IgD-negative memory B cell (primary cell): ENCODE data around the gene GALNT18. TPM values are rescaled to one million over a fixed set of nuclear protein-coding genes. Genes with fewer than 3 reads are reported as not detected.
A peak's percentile ranks its signal among the peaks of the same experiment; 100 is the strongest.

Experiments used
- H3K27ac Mint-ChIP-seq, 3 donors: one replicate each; pipeline ENCODE4 v1.8.0; 2020 to 2022; ENCODE audit warnings: mild to moderate bottlenecking in 3 of 3, mixed read lengths in 3 of 3, moderate library complexity in 1 of 3
- H3K27me3 Mint-ChIP-seq: one replicate; pipeline ENCODE4 v1.8.0; 2021; ENCODE audit warnings: mixed read lengths
- H3K36me3 Mint-ChIP-seq: one replicate; pipeline ENCODE4 v1.8.0; 2020; ENCODE audit warnings: mild to moderate bottlenecking, mixed read lengths
- H3K4me1 Mint-ChIP-seq, 3 donors: one replicate each; pipeline ENCODE4 v1.8.0; 2020 to 2022; ENCODE audit warnings: mixed read lengths in 3 of 3, mild to moderate bottlenecking in 1 of 3
- H3K4me3 Mint-ChIP-seq, 4 donors: one replicate each; pipeline ENCODE4 v1.8.0; 2020 to 2022; ENCODE audit warnings: mild to moderate bottlenecking in 4 of 4, mixed read lengths in 4 of 4, moderate library complexity in 3 of 4
- H3K9me3 Mint-ChIP-seq, 3 donors: one replicate each; pipeline ENCODE4 v1.8.0; 2020 to 2021; ENCODE audit warnings: mixed read lengths in 3 of 3, mild to moderate bottlenecking in 1 of 3
- polyA plus RNA-seq: library from polyadenylated mRNA; unstranded; fragments of 300-500 nt; fragmentation: Illumina TruSeq; gene quantifications from one replicate; pipeline ENCODE4 v1.2.3, GENCODE V29; 2021

The GALNT18 gene
- polyA plus RNA-seq, 1 donor from 2014 or later = not detected

- H3K4me1 Mint-ChIP-seq = no peaks in the 10 kb centered on the region
- H3K27me3 Mint-ChIP-seq = no peaks in the 10 kb centered on the region
- H3K36me3 Mint-ChIP-seq = no peaks in the 10 kb centered on the region
- no peak overlapping the region for H3K27ac Mint-ChIP-seq
- H3K9me3 Mint-ChIP-seq = peaks cover 0 to 3% (median 2%) of the 10 kb centered on the region in 3 donors
- no peak overlapping the region for H3K4me3 Mint-ChIP-seq
These were observed 234.0 kb downstream of the GALNT18 start for GRCh38 chr11:11387622-11388305.

GRCh38 chr11:11387207-11387606 is 234.6 kb downstream of the GALNT18 start:
- no peak overlapping the region for H3K4me3 Mint-ChIP-seq
- peaks cover 0 to 3% (median 2%) of the 10 kb centered on the region in 3 donors for H3K9me3 Mint-ChIP-seq
- H3K4me1 Mint-ChIP-seq = no peaks in the 10 kb centered on the region
- H3K27me3 Mint-ChIP-seq = no peaks in the 10 kb centered on the region
- H3K36me3 Mint-ChIP-seq = no peaks in the 10 kb centered on the region
- no peak overlapping the region for H3K27ac Mint-ChIP-seq

- no peaks in the 10 kb centered on the region for H3K27me3 Mint-ChIP-seq
- no peak overlapping the region for H3K27ac Mint-ChIP-seq
- H3K4me3 Mint-ChIP-seq = peak overlapping the region in 1 of 4 donors; percentile 47
- H3K36me3 Mint-ChIP-seq = no peaks in the 10 kb centered on the region
- H3K9me3 Mint-ChIP-seq = peaks cover 0 to 3% (median 2%) of the 10 kb centered on the region in 3 donors
- no peaks in the 10 kb centered on the region for H3K4me1 Mint-ChIP-seq
These were observed 237.0 kb downstream of the GALNT18 start for GRCh38 chr11:11384829-11385228.

- Mint-ChIP-seq H3K27ac (no peak overlapping the region), H3K9me3 (peaks cover 0 to 3% (median 2%) of the 10 kb centered on the region in 3 donors), H3K36me3 (no peaks in the 10 kb centered on the region), H3K27me3 (no peaks in the 10 kb centered on the region), H3K4me3 (no peak overlapping the region), H3K4me1 (no peaks in the 10 kb centered on the region)
These were observed 237.8 kb downstream of the GALNT18 start for GRCh38 chr11:11383995-11384394.

GRCh38 chr11:11382858-11383532 is 238.8 kb downstream of the GALNT18 start:
- peaks cover 0 to 3% (median 2%) of the 10 kb centered on the region in 3 donors for H3K9me3 Mint-ChIP-seq
- no peaks in the 10 kb centered on the region for H3K4me1 Mint-ChIP-seq
- H3K27me3 Mint-ChIP-seq = no peaks in the 10 kb centered on the region
- no peaks in the 10 kb centered on the region for H3K36me3 Mint-ChIP-seq
- no peak overlapping the region for H3K27ac Mint-ChIP-seq
- H3K4me3 Mint-ChIP-seq = no peak overlapping the region

GRCh38 chr11:11381471-11382105 is 240.2 kb downstream of the GALNT18 start:
- Mint-ChIP-seq H3K9me3 (peaks cover 0 to 3% (median 2%) of the 10 kb centered on the region in 3 donors), H3K4me3 (no peak overlapping the region), H3K4me1 (no peaks in the 10 kb centered on the region), H3K27ac (no peak overlapping the region), H3K27me3 (no peaks in the 10 kb centered on the region), H3K36me3 (no peaks in the 10 kb centered on the region)

GRCh38 chr11:11380883-11381282 is 240.9 kb downstream of the GALNT18 start:
- H3K9me3 Mint-ChIP-seq = peaks cover 0 to 3% (median 2%) of the 10 kb centered on the region in 3 donors
- no peaks in the 10 kb centered on the region for H3K36me3 Mint-ChIP-seq
- H3K27me3 Mint-ChIP-seq = no peaks in the 10 kb centered on the region
- no peaks in the 10 kb centered on the region for H3K4me1 Mint-ChIP-seq
- H3K27ac Mint-ChIP-seq = no peak overlapping the region
- peak overlapping the region in 1 of 4 donors; percentile 41 for H3K4me3 Mint-ChIP-seq

- Mint-ChIP-seq H3K9me3 (peaks cover 0 to 3% (median 2%) of the 10 kb centered on the region in 3 donors), H3K27ac (no peak overlapping the region), H3K4me1 (no peaks in the 10 kb centered on the region), H3K4me3 (no peak overlapping the region), H3K27me3 (no peaks in the 10 kb centered on the region), H3K36me3 (no peaks in the 10 kb centered on the region)
These were observed 241.5 kb downstream of the GALNT18 start for GRCh38 chr11:11380340-11380739.

GRCh38 chr11:11379661-11380060 is 242.1 kb downstream of the GALNT18 start:
- peaks cover 0 to 2% (median under 1%) of the 10 kb centered on the region in 3 donors for H3K9me3 Mint-ChIP-seq
- no peaks in the 10 kb centered on the region for H3K36me3 Mint-ChIP-seq
- H3K4me1 Mint-ChIP-seq = no peaks in the 10 kb centered on the region
- no peak overlapping the region for H3K4me3 Mint-ChIP-seq
- no peak overlapping the region for H3K27ac Mint-ChIP-seq
- no peaks in the 10 kb centered on the region for H3K27me3 Mint-ChIP-seq

- H3K27ac Mint-ChIP-seq = no peak overlapping the region
- no peaks in the 10 kb centered on the region for H3K4me1 Mint-ChIP-seq
- peaks cover 0 to 2% (median 0%) of the 10 kb centered on the region in 3 donors for H3K9me3 Mint-ChIP-seq
- no peak overlapping the region for H3K4me3 Mint-ChIP-seq
- H3K27me3 Mint-ChIP-seq = no peaks in the 10 kb centered on the region
- no peaks in the 10 kb centered on the region for H3K36me3 Mint-ChIP-seq
These were observed 243.4 kb downstream of the GALNT18 start for GRCh38 chr11:11378184-11378940.

GRCh38 chr11:11374358-11375148 is 247.3 kb downstream of the GALNT18 start:
- Mint-ChIP-seq H3K4me3 (no peak overlapping the region), H3K27ac (no peak overlapping the region), H3K9me3 (peaks cover 0 to 2% (median 0%) of the 10 kb centered on the region in 3 donors), H3K36me3 (no peaks in the 10 kb centered on the region), H3K27me3 (no peaks in the 10 kb centered on the region), H3K4me1 (no peaks in the 10 kb centered on the region)

- Mint-ChIP-seq H3K27me3 (no peaks in the 10 kb centered on the region), H3K9me3 (peaks cover 0 to 4% (median 0%) of the 10 kb centered on the region in 3 donors), H3K27ac (no peak overlapping the region), H3K36me3 (no peaks in the 10 kb centered on the region), H3K4me3 (no peak overlapping the region), H3K4me1 (no peaks in the 10 kb centered on the region)
These were observed 247.9 kb downstream of the GALNT18 start for GRCh38 chr11:11373934-11374333.

- Mint-ChIP-seq H3K27ac (no peak overlapping the region), H3K27me3 (no peaks in the 10 kb centered on the region), H3K4me3 (no peak overlapping the region), H3K4me1 (no peaks in the 10 kb centered on the region), H3K36me3 (no peaks in the 10 kb centered on the region), H3K9me3 (peaks cover 0 to 12% (median 7%) of the 10 kb centered on the region in 3 donors)
These were observed 249.3 kb downstream of the GALNT18 start for GRCh38 chr11:11372461-11372860.

GRCh38 chr11:11370962-11371303 is 250.9 kb downstream of the GALNT18 start:
- Mint-ChIP-seq H3K36me3 (no peaks in the 10 kb centered on the region), H3K9me3 (peaks cover 0 to 12% (median 9%) of the 10 kb centered on the region in 3 donors), H3K4me1 (no peaks in the 10 kb centered on the region), H3K27me3 (no peaks in the 10 kb centered on the region), H3K27ac (no peak overlapping the region), H3K4me3 (no peak overlapping the region)
